HCT116 (cell line): Measurements from ENCODE around the gene FAM81A. TPM values are rescaled to one million over a fixed set of nuclear protein-coding genes. Genes with fewer than 3 reads are reported as not detected.
A peak's percentile ranks its signal among the peaks of the same experiment; 100 is the strongest.
"Not testable (repeated sequence)": the region's sequence is repeated elsewhere in the genome, so short reads cannot be mapped to it uniquely, and the experiment has no call there.

ENCODE experiments used
- ATAC-seq: fragments of 200-7000 bp; cut with Tn5 transposase; 2 replicates; pipeline ENCODE4 v1.9.1; 2020; ENCODE audit warnings: mild to moderate bottlenecking, moderate library complexity
- BruUV-seq: library from RNA; stranded (reverse); fragments of 400-500 nt; replicated peaks from 2 replicates; lab custom pipeline; 2021; lab: Mats Ljungman, UMichigan
- CTCF ChIA-PET: fragments of 300-600 bp; sonication (Branson Sonifier 250); formaldehyde crosslinking; loops from one replicate; lab custom pipeline; 2021; ENCODE audit warnings: antibody characterized with exemption; lab: Charles Lee
- POLR2A ChIA-PET: fragments of 300-600, 350-600 bp; sonication (Branson Sonifier 250); formaldehyde crosslinking; loops from one replicate; lab custom pipeline; 2021; ENCODE audit warnings: antibody characterized with exemption; lab: Charles Lee
- RAD21 ChIA-PET, 2 experiments: fragments of 300-600 bp; sonication (Branson Sonifier 250); formaldehyde crosslinking; loops; one replicate each; lab custom pipeline; 2023; ENCODE audit warnings: low total read pairs in 2 of 2; ENCODE audit not compliant: uncharacterized antibody in 2 of 2, unreplicated experiment in 2 of 2, low non-redundant PET in 1 of 2; lab: Charles Lee
- DNase-seq: peaks from one replicate; pipeline ENCODE4 v3.0.0-alpha.2; 2010; ENCODE audit warnings: low read depth, low spot score
- H2AFZ ChIP-seq: fragments of 200-600 bp; shearing (Covaris generic), sonication (generic); 2 replicates; pipeline ENCODE4 v1.6.1; 2017; ENCODE audit warnings: low read depth, mixed run types, mixed read lengths, antibody characterized with exemption, low read length; ENCODE audit not compliant: poor library complexity, severe bottlenecking
- H3K27ac ChIP-seq: 2 replicates; pipeline ENCODE4 v1.5.1; 2012; ENCODE audit warnings: low read depth, low read length
- H3K27me3 ChIP-seq: fragments of 200-600 bp; sonication (generic); 2 replicates; pipeline ENCODE4 v1.6.1; 2016; ENCODE audit warnings: mixed run types, low read length, mixed read lengths; ENCODE audit not compliant: insufficient read depth
- H3K36me3 ChIP-seq, 2 experiments: fragments of 200-500 bp in 1 of 2; fragments of 200-600 bp in 1 of 2; sonication (Bioruptor generic) in 1 of 2; sonication (generic) in 1 of 2; 2 replicates each; pipeline versions ENCODE4 v1.5.1 to v1.6.1; 2014 to 2016; ENCODE audit warnings: low read length in 2 of 2, inconsistent platforms in 1 of 2, mixed read lengths in 1 of 2, mixed run types in 1 of 2; ENCODE audit not compliant: insufficient read depth in 2 of 2, control insufficient read depth in 1 of 2
- H3K4me1 ChIP-seq, 2 experiments: fragments of 200-600 bp in 1 of 2; sonication (generic) in 1 of 2; 2 replicates each; pipeline versions ENCODE4 v1.5.1 to v1.6.1; 2012 to 2017; ENCODE audit warnings: low read length in 2 of 2, inconsistent platforms in 1 of 2, mild to moderate bottlenecking in 1 of 2, mixed read lengths in 1 of 2, mixed run types in 1 of 2, moderate library complexity in 1 of 2; ENCODE audit not compliant: insufficient read depth in 2 of 2, control insufficient read depth in 1 of 2
- H3K4me2 ChIP-seq: fragments of 200-600 bp; sonication (generic); 2 replicates; pipeline ENCODE4 v1.6.1; 2017; ENCODE audit warnings: mixed run types, low read length, mixed read lengths
- H3K4me3 ChIP-seq, 2 experiments: fragments of 200-600 bp in 1 of 2; sonication (generic) in 1 of 2; replicated peaks in 1 of 2; 2 replicates each; pipeline ENCODE4 v1.5.1; 2011 to 2016; ENCODE audit warnings: low read length in 2 of 2, control low read depth in 1 of 2, low read depth in 1 of 2, mild to moderate bottlenecking in 1 of 2, mixed read lengths in 1 of 2, mixed run types in 1 of 2
- H3K79me2 ChIP-seq: fragments of 200-600 bp; sonication (generic); 2 replicates; pipeline ENCODE4 v1.6.1; 2017; ENCODE audit warnings: mild to moderate bottlenecking, mixed run types, low read length, moderate library complexity, mixed read lengths; ENCODE audit not compliant: insufficient read depth
- H3K9ac ChIP-seq: fragments of 200-600 bp; sonication (generic); 2 replicates; pipeline ENCODE4 v1.6.1; 2016; ENCODE audit warnings: low read length, mixed read lengths
- H3K9me2 ChIP-seq: fragments of 200-600 bp; sonication (generic), shearing (Covaris generic); 2 replicates; pipeline ENCODE4 v1.6.1; 2017; ENCODE audit warnings: mixed run types, mild to moderate bottlenecking, moderate library complexity; ENCODE audit not compliant: insufficient read depth
- H3K9me3 ChIP-seq, 2 experiments: fragments of 200-500 bp in 1 of 2; fragments of 200-600 bp in 1 of 2; sonication (Bioruptor generic) in 1 of 2; sonication (generic) in 1 of 2; 2 replicates each; pipeline ENCODE4 v1.6.1; 2014 to 2017; ENCODE audit warnings: low read length in 2 of 2, mixed read lengths in 2 of 2, inconsistent platforms in 1 of 2, low read depth in 1 of 2, mild to moderate bottlenecking in 1 of 2, mixed run types in 1 of 2, moderate library complexity in 1 of 2; ENCODE audit not compliant: control insufficient read depth in 1 of 2, insufficient read depth in 1 of 2
- H4K20me1 ChIP-seq: fragments of 200-600 bp; sonication (generic), shearing (Covaris generic); 2 replicates; pipeline ENCODE4 v1.6.1; 2017; ENCODE audit warnings: mixed run types, mild to moderate bottlenecking, moderate library complexity; ENCODE audit not compliant: insufficient read depth
- CBX3 ChIP-seq: IDR thresholded peaks from 2 replicates; pipeline ENCODE4 v1.6.1; 2012; ENCODE audit warnings: low read depth
- CEBPB ChIP-seq: IDR thresholded peaks from 2 replicates; pipeline ENCODE4 v1.6.1; 2012; ENCODE audit warnings: low read depth
- EZH2 ChIP-seq: fragments of 200-600 bp; sonication (generic); IDR thresholded peaks from 2 replicates; pipeline ENCODE4 v1.6.1; 2017; ENCODE audit warnings: antibody characterized with exemption, mixed run types
- EZH2phosphoT487 ChIP-seq: fragments of 200-600 bp; IDR thresholded peaks from 2 replicates; pipeline ENCODE4 v1.6.1; 2018; ENCODE audit warnings: antibody characterized with exemption, borderline replicate concordance
- JUND ChIP-seq: IDR thresholded peaks from 2 replicates; pipeline ENCODE4 v1.6.1; 2012
- MAX ChIP-seq: IDR thresholded peaks from 2 replicates; pipeline ENCODE4 v1.6.1; 2012
- POLR2A ChIP-seq: IDR thresholded peaks from 2 replicates; pipeline ENCODE4 v1.7.0; 2011; ENCODE audit warnings: borderline replicate concordance; ENCODE audit not compliant: insufficient read depth, insufficient read length; ENCODE audit errors: extremely low read depth
- POLR2AphosphoS5 ChIP-seq: IDR thresholded peaks from 2 replicates; pipeline ENCODE4 v1.6.1; 2011; ENCODE audit warnings: mild to moderate bottlenecking, low read depth, low read length, moderate library complexity
- SRF ChIP-seq: IDR thresholded peaks from 2 replicates; pipeline ENCODE4 v1.6.1; 2012; ENCODE audit warnings: low read depth
- TCF7L2 ChIP-seq: IDR thresholded peaks from 2 replicates; pipeline ENCODE4 v1.7.0; 2011; ENCODE audit warnings: borderline replicate concordance, inconsistent platforms; ENCODE audit not compliant: insufficient read depth, insufficient read length; ENCODE audit errors: extremely low read depth
- YY1 ChIP-seq: IDR thresholded peaks from 2 replicates; pipeline ENCODE4 v1.6.1; 2011; ENCODE audit warnings: low read length, low read depth, moderate library complexity, mild to moderate bottlenecking; ENCODE audit not compliant: insufficient replicate concordance; ENCODE audit errors: extremely low read depth
- ZNF274 ChIP-seq: fragments of 200-500 bp; sonication (Bioruptor generic); IDR thresholded peaks from 2 replicates; pipeline ENCODE4 v1.6.1; 2014; ENCODE audit warnings: mild to moderate bottlenecking, low read depth, low read length, inconsistent platforms
- intact Hi-C: fragments of 100-400 bp; cut with micrococcal nuclease; formaldehyde crosslinking; loops from 2 replicates; pipeline ENCODE4 v1.10.0; 2022
- total RNA-seq: library from RNA; stranded (reverse); gene quantifications from one replicate; pipeline ENCODE4 v1.2.1, GENCODE V29; 2021; ENCODE audit not compliant: unreplicated experiment
- TF ChIP-seq, protein P1 (sequence below): IDR thresholded peaks from 2 replicates; pipeline ENCODE4 v1.6.1; 2012; ENCODE audit warnings: low read depth
- TF ChIP-seq, protein P2 (sequence below), 3 experiments: fragments of 200-600 bp in 1 of 3; sonication (generic) in 1 of 3; IDR thresholded peaks in 2 of 3; conservative IDR thresholded peaks in 1 of 3; 2 replicates each; pipeline ENCODE4 v1.5.1; 2012 to 2017; ENCODE audit warnings: low read depth in 2 of 3, low read length in 2 of 3, antibody characterized with exemption in 1 of 3, borderline replicate concordance in 1 of 3, control low read depth in 1 of 3, mild to moderate bottlenecking in 1 of 3, mixed read lengths in 1 of 3, mixed run types in 1 of 3, moderate library complexity in 1 of 3; ENCODE audit not compliant: insufficient read depth in 1 of 3

The FAM81A gene
- total RNA-seq, 1 experiment from 2014 or later, result 6.6 TPM

GRCh38 chr15:59489485-59489884 is 51.5 kb downstream of the FAM81A start:
- DNase-seq, H3K4me3 ChIP-seq, H3K27me3 ChIP-seq, intact Hi-C loops, H3K9me3 ChIP-seq, H2AFZ ChIP-seq, H4K20me1 ChIP-seq, H3K9me2 ChIP-seq, H3K4me1 ChIP-seq, H3K79me2 ChIP-seq, RAD21 ChIA-PET, BruUV-seq, H3K27ac ChIP-seq, H3K4me2 ChIP-seq, ATAC-seq, CTCF ChIA-PET, H3K36me3 ChIP-seq, H3K9ac ChIP-seq, POLR2A ChIA-PET: not testable (repeated sequence)
- peak; percentile 64; the same call in 1 of the 2 replicates for TF ChIP-seq CBX3

- Histone ChIP-seq H3K36me3 (no peaks in the 10 kb centered on the region), H3K27ac (no peak overlapping the region), H3K4me2 (no peak overlapping the region)
- no TSS peak for BruUV-seq
- TF ChIP-seq MAX, result no peak
- TF ChIP-seq JUND, result no peak
- TF ChIP-seq YY1, result no peak
- no peak for TF ChIP-seq SRF
- no peak for TF ChIP-seq CBX3
- TF ChIP-seq, protein P1, sequence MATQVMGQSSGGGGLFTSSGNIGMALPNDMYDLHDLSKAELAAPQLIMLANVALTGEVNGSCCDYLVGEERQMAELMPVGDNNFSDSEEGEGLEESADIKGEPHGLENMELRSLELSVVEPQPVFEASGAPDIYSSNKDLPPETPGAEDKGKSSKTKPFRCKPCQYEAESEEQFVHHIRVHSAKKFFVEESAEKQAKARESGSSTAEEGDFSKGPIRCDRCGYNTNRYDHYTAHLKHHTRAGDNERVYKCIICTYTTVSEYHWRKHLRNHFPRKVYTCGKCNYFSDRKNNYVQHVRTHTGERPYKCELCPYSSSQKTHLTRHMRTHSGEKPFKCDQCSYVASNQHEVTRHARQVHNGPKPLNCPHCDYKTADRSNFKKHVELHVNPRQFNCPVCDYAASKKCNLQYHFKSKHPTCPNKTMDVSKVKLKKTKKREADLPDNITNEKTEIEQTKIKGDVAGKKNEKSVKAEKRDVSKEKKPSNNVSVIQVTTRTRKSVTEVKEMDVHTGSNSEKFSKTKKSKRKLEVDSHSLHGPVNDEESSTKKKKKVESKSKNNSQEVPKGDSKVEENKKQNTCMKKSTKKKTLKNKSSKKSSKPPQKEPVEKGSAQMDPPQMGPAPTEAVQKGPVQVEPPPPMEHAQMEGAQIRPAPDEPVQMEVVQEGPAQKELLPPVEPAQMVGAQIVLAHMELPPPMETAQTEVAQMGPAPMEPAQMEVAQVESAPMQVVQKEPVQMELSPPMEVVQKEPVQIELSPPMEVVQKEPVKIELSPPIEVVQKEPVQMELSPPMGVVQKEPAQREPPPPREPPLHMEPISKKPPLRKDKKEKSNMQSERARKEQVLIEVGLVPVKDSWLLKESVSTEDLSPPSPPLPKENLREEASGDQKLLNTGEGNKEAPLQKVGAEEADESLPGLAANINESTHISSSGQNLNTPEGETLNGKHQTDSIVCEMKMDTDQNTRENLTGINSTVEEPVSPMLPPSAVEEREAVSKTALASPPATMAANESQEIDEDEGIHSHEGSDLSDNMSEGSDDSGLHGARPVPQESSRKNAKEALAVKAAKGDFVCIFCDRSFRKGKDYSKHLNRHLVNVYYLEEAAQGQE, result no peak
- TF ChIP-seq EZH2, result no peak
- no peak for TF ChIP-seq CEBPB
- TF ChIP-seq EZH2phosphoT487, result no peak
- TF ChIP-seq TCF7L2, result no peak
- no peak for TF ChIP-seq POLR2A
- TF ChIP-seq POLR2AphosphoS5, result no peak
- no peak for TF ChIP-seq ZNF274
- TF ChIP-seq, protein P2, sequence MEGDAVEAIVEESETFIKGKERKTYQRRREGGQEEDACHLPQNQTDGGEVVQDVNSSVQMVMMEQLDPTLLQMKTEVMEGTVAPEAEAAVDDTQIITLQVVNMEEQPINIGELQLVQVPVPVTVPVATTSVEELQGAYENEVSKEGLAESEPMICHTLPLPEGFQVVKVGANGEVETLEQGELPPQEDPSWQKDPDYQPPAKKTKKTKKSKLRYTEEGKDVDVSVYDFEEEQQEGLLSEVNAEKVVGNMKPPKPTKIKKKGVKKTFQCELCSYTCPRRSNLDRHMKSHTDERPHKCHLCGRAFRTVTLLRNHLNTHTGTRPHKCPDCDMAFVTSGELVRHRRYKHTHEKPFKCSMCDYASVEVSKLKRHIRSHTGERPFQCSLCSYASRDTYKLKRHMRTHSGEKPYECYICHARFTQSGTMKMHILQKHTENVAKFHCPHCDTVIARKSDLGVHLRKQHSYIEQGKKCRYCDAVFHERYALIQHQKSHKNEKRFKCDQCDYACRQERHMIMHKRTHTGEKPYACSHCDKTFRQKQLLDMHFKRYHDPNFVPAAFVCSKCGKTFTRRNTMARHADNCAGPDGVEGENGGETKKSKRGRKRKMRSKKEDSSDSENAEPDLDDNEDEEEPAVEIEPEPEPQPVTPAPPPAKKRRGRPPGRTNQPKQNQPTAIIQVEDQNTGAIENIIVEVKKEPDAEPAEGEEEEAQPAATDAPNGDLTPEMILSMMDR (IDR thresholded peaks at IDR 0.05 in 2 of 3, conservative IDR thresholded peaks at IDR 0.05 in 1 of 3; ENCODE audit: borderline replicate concordance in 1 of 3, insufficient read depth in 1 of 3, low read depth in 2 of 3, low read length in 2 of 3), result no peak
- TF ChIP-seq, all 23 proteins: peak for 0
- H3K9me2 ChIP-seq, result no peaks in the 10 kb centered on the region
- POLR2A ChIA-PET, result no interaction called here
- no peak overlapping the region for H3K9ac ChIP-seq
- intact Hi-C loops, result loop anchor here (5.0 kb wide), 2 partner anchors 534 to 1264 kb away; no protein-coding TSS in a partner anchor
- no peaks in the 10 kb centered on the region for H4K20me1 ChIP-seq
- no peaks in the 10 kb centered on the region for H3K9me3 ChIP-seq
- CTCF ChIA-PET, result interaction anchor here (1.2 to 2.7 kb wide), 2 partner anchors 353 to 511 kb away, joined by 4 to 8 read pairs; no protein-coding TSS in a partner anchor
- H2AFZ ChIP-seq, result no peak overlapping the region
- H3K4me1 ChIP-seq, result peaks cover 0 to 6% of the 10 kb centered on the region in 2 experiments; a peak in 1 of 4 replicates
- DNase-seq (no peak), ATAC-seq (no peak)
- H3K27me3 ChIP-seq, result no peaks in the 10 kb centered on the region
- no peak overlapping the region for H3K4me3 ChIP-seq
- RAD21 ChIA-PET, result no interaction called here
- no peaks in the 10 kb centered on the region for H3K79me2 ChIP-seq
Measured at GRCh38 chr15:59491062-59491461, 53.1 kb downstream of the FAM81A start.
